ENCODE data around the gene SCNN1G. TPM values are rescaled to one million over a fixed set of nuclear protein-coding genes. Genes with fewer than 3 reads are reported as not detected.

The SCNN1G gene, protein sequence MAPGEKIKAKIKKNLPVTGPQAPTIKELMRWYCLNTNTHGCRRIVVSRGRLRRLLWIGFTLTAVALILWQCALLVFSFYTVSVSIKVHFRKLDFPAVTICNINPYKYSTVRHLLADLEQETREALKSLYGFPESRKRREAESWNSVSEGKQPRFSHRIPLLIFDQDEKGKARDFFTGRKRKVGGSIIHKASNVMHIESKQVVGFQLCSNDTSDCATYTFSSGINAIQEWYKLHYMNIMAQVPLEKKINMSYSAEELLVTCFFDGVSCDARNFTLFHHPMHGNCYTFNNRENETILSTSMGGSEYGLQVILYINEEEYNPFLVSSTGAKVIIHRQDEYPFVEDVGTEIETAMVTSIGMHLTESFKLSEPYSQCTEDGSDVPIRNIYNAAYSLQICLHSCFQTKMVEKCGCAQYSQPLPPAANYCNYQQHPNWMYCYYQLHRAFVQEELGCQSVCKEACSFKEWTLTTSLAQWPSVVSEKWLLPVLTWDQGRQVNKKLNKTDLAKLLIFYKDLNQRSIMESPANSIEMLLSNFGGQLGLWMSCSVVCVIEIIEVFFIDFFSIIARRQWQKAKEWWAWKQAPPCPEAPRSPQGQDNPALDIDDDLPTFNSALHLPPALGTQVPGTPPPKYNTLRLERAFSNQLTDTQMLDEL
- not detected in 2 replicates for total RNA-seq
- long read RNA-seq: 0 reads

DNA sequence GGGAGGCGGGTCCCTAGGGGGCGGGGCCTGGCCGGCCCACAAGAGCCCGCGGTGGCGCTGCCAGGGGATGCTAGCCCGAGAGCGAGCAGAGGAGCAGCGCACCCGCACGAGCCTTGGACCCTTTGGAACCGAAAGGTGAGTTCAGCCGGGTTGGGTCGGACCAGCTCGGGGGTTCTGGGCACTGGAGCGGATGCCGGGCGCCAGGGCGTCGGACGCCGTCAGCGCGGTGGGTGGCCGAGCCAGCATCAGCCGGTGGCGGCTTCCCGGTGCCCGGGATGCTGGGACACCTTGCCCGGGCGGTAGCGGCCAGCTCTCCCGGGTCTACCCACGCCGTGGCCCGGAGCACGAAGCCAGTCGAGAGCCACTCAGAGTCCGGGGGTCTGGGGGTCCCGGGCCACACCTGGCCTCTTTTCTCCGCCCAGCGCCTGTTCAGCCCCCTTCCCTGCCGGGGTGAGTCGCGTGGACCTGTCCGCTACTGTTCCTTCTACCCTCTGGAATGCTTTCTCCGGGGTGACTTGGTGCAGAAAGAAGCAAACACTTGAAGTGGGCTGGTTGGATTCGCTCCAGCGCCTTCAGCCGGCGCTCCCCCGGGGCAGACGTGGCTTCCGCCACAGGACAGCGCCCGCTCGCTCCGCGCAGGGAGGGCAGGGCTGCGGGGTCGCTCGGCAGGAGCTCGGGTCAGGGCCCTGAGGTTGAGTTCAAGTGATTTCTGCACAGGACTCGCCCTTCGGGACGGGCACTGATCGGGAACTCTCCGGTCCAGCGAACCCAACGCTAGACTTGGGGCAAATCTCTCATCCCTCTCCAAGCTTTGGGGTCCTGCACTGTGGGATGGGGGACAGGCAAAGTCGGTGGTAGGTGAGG is at the start of gene SCNN1G:
SCNN1G (plus strand) TSS at position 67 of the 864 bp plus-strand sequence. CDS start 3,527 bp downstream, outside the sequence.
- TF ChIP-seq, protein P1, sequence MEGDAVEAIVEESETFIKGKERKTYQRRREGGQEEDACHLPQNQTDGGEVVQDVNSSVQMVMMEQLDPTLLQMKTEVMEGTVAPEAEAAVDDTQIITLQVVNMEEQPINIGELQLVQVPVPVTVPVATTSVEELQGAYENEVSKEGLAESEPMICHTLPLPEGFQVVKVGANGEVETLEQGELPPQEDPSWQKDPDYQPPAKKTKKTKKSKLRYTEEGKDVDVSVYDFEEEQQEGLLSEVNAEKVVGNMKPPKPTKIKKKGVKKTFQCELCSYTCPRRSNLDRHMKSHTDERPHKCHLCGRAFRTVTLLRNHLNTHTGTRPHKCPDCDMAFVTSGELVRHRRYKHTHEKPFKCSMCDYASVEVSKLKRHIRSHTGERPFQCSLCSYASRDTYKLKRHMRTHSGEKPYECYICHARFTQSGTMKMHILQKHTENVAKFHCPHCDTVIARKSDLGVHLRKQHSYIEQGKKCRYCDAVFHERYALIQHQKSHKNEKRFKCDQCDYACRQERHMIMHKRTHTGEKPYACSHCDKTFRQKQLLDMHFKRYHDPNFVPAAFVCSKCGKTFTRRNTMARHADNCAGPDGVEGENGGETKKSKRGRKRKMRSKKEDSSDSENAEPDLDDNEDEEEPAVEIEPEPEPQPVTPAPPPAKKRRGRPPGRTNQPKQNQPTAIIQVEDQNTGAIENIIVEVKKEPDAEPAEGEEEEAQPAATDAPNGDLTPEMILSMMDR (conservative IDR thresholded peaks at IDR 0.05): peak; percentile 51
- peaks cover 85% of the 10 kb centered on the region for H3K27me3 Mint-ChIP-seq (ENCODE audit: low read depth)
- H3K27ac Mint-ChIP-seq (ENCODE audit: unreplicated experiment): no peak within 1 kb of the TSS
- peak; percentile 6 for DNase-seq (ENCODE audit: low read depth, low spot score)
- H3K9me3 Mint-ChIP-seq: no peaks in the 10 kb centered on the region
- H3K4me1 Mint-ChIP-seq: peaks cover 5% of the 10 kb centered on the region
- H3K36me3 Mint-ChIP-seq (ENCODE audit: low read depth): no peaks in the 10 kb centered on the region
- H3K4me3 Mint-ChIP-seq: peak within 1 kb of the TSS; percentile 32

DNA sequence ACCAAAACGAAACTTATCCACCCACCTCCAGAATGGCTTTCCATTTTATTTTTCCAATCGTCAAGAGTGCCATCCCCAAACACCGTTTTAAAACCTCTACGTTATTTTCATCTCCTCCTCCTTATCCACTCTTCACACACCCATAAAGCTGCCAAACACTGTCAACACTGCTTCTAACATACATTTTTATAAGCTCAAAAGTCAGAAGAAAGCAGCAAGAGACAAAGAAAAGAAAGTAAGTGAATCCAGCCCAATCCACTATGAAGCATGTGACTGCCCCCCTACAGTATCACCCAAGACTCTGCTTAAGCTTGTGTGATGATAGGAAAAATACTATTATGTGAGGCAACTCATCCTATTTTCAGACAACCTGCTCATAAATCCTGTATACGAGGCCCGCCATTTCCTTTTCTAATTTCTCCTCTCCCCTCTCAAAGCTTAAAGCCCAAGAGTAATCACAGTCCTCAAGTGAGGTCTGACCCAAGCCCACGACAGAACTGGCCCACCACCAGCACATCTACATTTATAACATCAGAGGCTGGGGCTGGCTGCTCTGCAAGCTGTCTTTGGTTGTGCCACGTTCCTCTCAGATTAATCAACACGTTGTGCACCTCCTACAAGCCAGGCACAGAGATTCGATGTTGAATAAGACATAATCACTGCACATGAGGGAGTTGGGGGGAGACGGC is 49.6 kb upstream of the SCNN1G start:
- H3K9me3 Mint-ChIP-seq: no peaks in the 10 kb centered on the region
- DNase-seq (ENCODE audit: low read depth, low spot score): no peak
- H3K4me3 Mint-ChIP-seq: peak overlapping the region; percentile 36
- H3K4me1 Mint-ChIP-seq: peaks cover 33% of the 10 kb centered on the region
- no peaks in the 10 kb centered on the region for H3K27me3 Mint-ChIP-seq (ENCODE audit: low read depth)
- peak overlapping the region; percentile 74 for H3K27ac Mint-ChIP-seq (ENCODE audit: unreplicated experiment)
- TF ChIP-seq, protein P1 (conservative IDR thresholded peaks at IDR 0.05): no peak
- H3K36me3 Mint-ChIP-seq (ENCODE audit: low read depth): peaks cover 3% of the 10 kb centered on the region

DNA sequence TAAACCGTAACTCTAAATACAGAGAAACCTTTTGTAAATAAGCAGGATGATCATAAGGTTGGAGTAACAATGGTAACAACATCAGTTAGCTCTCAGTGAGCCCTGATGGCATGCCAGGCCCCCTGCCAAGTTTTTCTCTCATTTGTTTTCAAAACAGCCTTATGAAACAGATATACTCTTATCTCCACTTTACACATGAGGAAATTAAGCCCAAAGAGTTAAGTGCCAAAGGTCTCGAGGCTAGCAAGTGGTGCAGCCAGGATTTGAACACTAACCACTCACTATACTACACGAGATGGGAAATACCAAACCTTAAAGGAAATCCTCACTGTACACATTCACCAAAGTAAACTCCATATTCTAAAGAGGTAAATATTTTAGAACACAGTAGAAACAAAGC is 48.3 kb upstream of the SCNN1G start:
- TF ChIP-seq, protein P1 (conservative IDR thresholded peaks at IDR 0.05): no peak
- Mint-ChIP-seq H3K9me3 (no peaks in the 10 kb centered on the region), H3K27ac (ENCODE audit: unreplicated experiment) (no peak overlapping the region), H3K4me3 (no peak overlapping the region), H3K27me3 (ENCODE audit: low read depth) (no peaks in the 10 kb centered on the region), H3K36me3 (ENCODE audit: low read depth) (peaks cover 8% of the 10 kb centered on the region), H3K4me1 (peaks cover 33% of the 10 kb centered on the region)
- DNase-seq (ENCODE audit: low read depth, low spot score): no peak

DNA sequence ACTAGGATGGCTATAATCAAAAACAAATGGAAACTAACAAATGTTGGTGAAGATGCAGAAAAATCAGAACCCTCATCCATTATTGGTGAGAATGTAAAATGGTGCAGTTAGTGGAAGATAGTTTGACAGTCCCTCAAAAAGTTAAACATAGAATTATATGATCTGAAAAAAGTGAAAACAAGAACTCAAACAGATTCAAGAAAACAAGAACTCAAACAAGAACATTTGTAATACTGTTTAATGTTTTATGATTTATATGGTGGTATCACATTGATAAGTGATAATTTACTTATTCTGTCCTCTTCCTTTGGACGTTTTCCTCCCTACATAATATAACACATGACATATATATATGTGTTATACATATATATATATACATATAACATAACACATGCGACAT is 45.3 kb upstream of the SCNN1G start:
- no peaks in the 10 kb centered on the region for H3K9me3 Mint-ChIP-seq
- H3K4me1 Mint-ChIP-seq: peaks cover 19% of the 10 kb centered on the region
- DNase-seq (ENCODE audit: low read depth, low spot score): no peak
- no peak overlapping the region for H3K4me3 Mint-ChIP-seq
- H3K27ac Mint-ChIP-seq (ENCODE audit: unreplicated experiment): no peak overlapping the region
- TF ChIP-seq, protein P1 (conservative IDR thresholded peaks at IDR 0.05): no peak
- H3K36me3 Mint-ChIP-seq (ENCODE audit: low read depth): peaks cover 8% of the 10 kb centered on the region
- H3K27me3 Mint-ChIP-seq (ENCODE audit: low read depth): no peaks in the 10 kb centered on the region

DNA sequence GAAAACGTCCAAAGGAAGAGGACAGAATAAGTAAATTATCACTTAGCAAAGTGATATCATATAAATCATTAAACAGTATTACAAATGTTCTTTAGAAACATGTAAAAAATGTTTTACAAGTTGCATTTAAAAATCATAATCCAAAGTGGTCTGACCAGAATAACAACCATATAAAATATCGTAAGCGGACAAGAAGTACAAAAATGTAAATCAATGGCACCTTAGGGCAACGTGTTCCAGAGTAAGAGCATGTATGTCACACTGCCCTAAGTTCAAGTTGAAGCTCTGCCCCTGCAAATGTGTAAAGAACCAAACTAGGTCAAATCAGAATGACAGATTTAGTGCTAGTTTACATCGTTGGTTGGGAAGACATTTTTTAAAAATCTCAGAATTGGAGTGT is 44.7 kb upstream of the SCNN1G start:
- H3K9me3 Mint-ChIP-seq: no peaks in the 10 kb centered on the region
- H3K4me1 Mint-ChIP-seq: peaks cover 15% of the 10 kb centered on the region
- H3K27ac Mint-ChIP-seq (ENCODE audit: unreplicated experiment): no peak overlapping the region
- TF ChIP-seq, protein P1 (conservative IDR thresholded peaks at IDR 0.05): no peak
- no peaks in the 10 kb centered on the region for H3K27me3 Mint-ChIP-seq (ENCODE audit: low read depth)
- peaks cover 8% of the 10 kb centered on the region for H3K36me3 Mint-ChIP-seq (ENCODE audit: low read depth)
- no peak for DNase-seq (ENCODE audit: low read depth, low spot score)
- no peak overlapping the region for H3K4me3 Mint-ChIP-seq

All from neural crest cell (in vitro differentiated cells).